HepG2 (cell line): ENCODE results near the gene PYGO2. TPM values are rescaled to one million over a fixed set of nuclear protein-coding genes. Genes with fewer than 3 reads are reported as not detected.

ENCODE experiments used
- ATF4 ChIP-seq, 2 experiments: fragments of 450-650 bp in 1 of 2; sonication (generic) in 1 of 2; formaldehyde crosslinking; IDR thresholded peaks; 2 replicates each; pipeline versions ENCODE4 v1.5.0 to v1.8.0; 2020 to 2022; ENCODE audit warnings: mild to moderate bottlenecking in 1 of 2, missing genetic modification reagents in 1 of 2
- EP300 ChIP-seq, 3 experiments: sonication (generic) in 1 of 3; formaldehyde crosslinking in 1 of 3; IDR thresholded peaks; 2 replicates each; pipeline versions ENCODE4 v1.5.1 to v1.6.1; 2011 to 2020; ENCODE audit warnings: low read depth in 2 of 3, low read length in 2 of 3, borderline replicate concordance in 1 of 3, improper control_type of control experiment in 1 of 3, mild to moderate bottlenecking in 1 of 3, missing genetic modification reagents in 1 of 3, moderate library complexity in 1 of 3
- HNRNPL ChIP-seq: fragments of 200-400 bp; formaldehyde crosslinking; IDR thresholded peaks from 2 replicates; pipeline ENCODE4 v1.6.1; 2017; ENCODE audit warnings: mild to moderate bottlenecking, low read depth, low read length
- IRF1 ChIP-seq: sonication (generic); formaldehyde crosslinking; IDR thresholded peaks from 2 replicates; pipeline ENCODE4 v1.4.0; 2020; ENCODE audit warnings: low read depth, mild to moderate bottlenecking, missing genetic modification reagents
- KDM5B ChIP-seq: sonication (generic); formaldehyde crosslinking; IDR thresholded peaks from 2 replicates; pipeline ENCODE4 v1.4.0; 2020; ENCODE audit warnings: missing genetic modification reagents, mild to moderate bottlenecking, borderline replicate concordance
- MXD1 ChIP-seq: sonication (generic); formaldehyde crosslinking; IDR thresholded peaks from 2 replicates; pipeline ENCODE4 v1.4.0; 2020; ENCODE audit warnings: mild to moderate bottlenecking, missing genetic modification reagents
- NPAS2 ChIP-seq: sonication (generic); formaldehyde crosslinking; IDR thresholded peaks from 2 replicates; pipeline ENCODE4 v1.8.0; 2022; ENCODE audit warnings: mild to moderate bottlenecking, missing genetic modification reagents, borderline replicate concordance
- SKI ChIP-seq: fragments of 450-650 bp; IDR thresholded peaks from one replicate; pipeline ENCODE4 v1.6.1; 2018; ENCODE audit warnings: mild to moderate bottlenecking; ENCODE audit not compliant: partially characterized antibody
- SNAPC2 ChIP-seq: sonication (generic); formaldehyde crosslinking; IDR thresholded peaks from 2 replicates; pipeline ENCODE4 v1.8.1; 2022; ENCODE audit warnings: mild to moderate bottlenecking, missing genetic modification reagents
- SOX6 ChIP-seq, 2 experiments: fragments of 450-650 bp in 1 of 2; sonication (generic) in 1 of 2; formaldehyde crosslinking in 1 of 2; IDR thresholded peaks; 2 replicates each; pipeline versions ENCODE4 v1.4.0 to v1.6.1; 2017 to 2020; ENCODE audit warnings: antibody characterized with exemption in 1 of 2, mild to moderate bottlenecking in 1 of 2, missing genetic modification reagents in 1 of 2
- SP2 ChIP-seq: sonication (generic); formaldehyde crosslinking; IDR thresholded peaks from 2 replicates; pipeline ENCODE4 v1.5.1; 2020; ENCODE audit warnings: mild to moderate bottlenecking, missing genetic modification reagents
- TEAD3 ChIP-seq: optimal IDR thresholded peaks from 2 replicates; pipeline ENCODE3; 2016; ENCODE audit warnings: borderline replicate concordance
- ZBTB14 ChIP-seq: sonication (generic); formaldehyde crosslinking; IDR thresholded peaks from 2 replicates; pipeline ENCODE4 v1.4.0; 2020; ENCODE audit warnings: missing genetic modification reagents
- ZBTB25 ChIP-seq: IDR thresholded peaks from 2 replicates; pipeline ENCODE4 v1.6.1; 2018; ENCODE audit warnings: missing genetic modification reagents
- ZBTB26 ChIP-seq: IDR thresholded peaks from 2 replicates; pipeline ENCODE4 v1.6.1; 2016; ENCODE audit warnings: missing compliant biosample characterization, missing genetic modification reagents, borderline replicate concordance
- ZBTB49 ChIP-seq: sonication (generic); formaldehyde crosslinking; IDR thresholded peaks from 2 replicates; pipeline ENCODE4 v1.4.0; 2020; ENCODE audit warnings: missing genetic modification reagents, borderline replicate concordance
- ZNF256 ChIP-seq: sonication (generic); formaldehyde crosslinking; conservative IDR thresholded peaks from 2 replicates; pipeline ENCODE4 v1.4.0; 2020; ENCODE audit warnings: missing genetic modification reagents
- ZNF460 ChIP-seq: sonication (generic); formaldehyde crosslinking; IDR thresholded peaks from 2 replicates; pipeline ENCODE4 v1.5.1; 2020; ENCODE audit warnings: missing genetic modification reagents, mild to moderate bottlenecking, borderline replicate concordance
- polyA plus RNA-seq, 8 experiments: library from polyadenylated mRNA; depleted of rRNA in 3 of 8; stranded (reverse) in 7 of 8; unstranded in 1 of 8; fragments of >200 nt; fragmentation: Illumina TruSeq in 4 of 8; extraction: Trizol in 4 of 8; gene quantifications; 2 replicates each; pipeline versions ENCODE4 v1.2.1 to v1.2.3, GENCODE V29; 2011 to 2016; ENCODE audit warnings: low read depth in 4 of 8, missing spikeins in 1 of 8, mixed read lengths in 1 of 8; ENCODE audit not compliant: insufficient read depth in 1 of 8
- total RNA-seq, 5 experiments: library from RNA; depleted of rRNA; stranded (reverse); fragments of >200 nt; fragmentation: Illumina TruSeq; extraction: Trizol; gene quantifications; 2 replicates each; pipeline ENCODE4 v1.2.3, GENCODE V29; 2016; ENCODE audit warnings: low read depth in 1 of 5

PYGO2 gene
- total and polyA plus RNA-seq, 2 of the 13 experiments (the other 11 are each of a cell fraction or from before 2014, with no cell fraction given) = 20.3 to 21.8 TPM

- TF ChIP-seq ATF4 (CRISPR knock-in tag; IDR thresholded peaks at IDR 0.05) (peak in 1 of 2 experiments; percentile 74; a peak in 2 of 4 replicates), HNRNPL (no peak), SNAPC2 (CRISPR knock-in tag) (0 out of 2 replicates have a peak, but pooled peaks have one; percentile 29), IRF1 (CRISPR knock-in tag) (no peak), ZNF460 (CRISPR knock-in tag) (no peak), ZBTB49 (CRISPR knock-in tag) (no peak), ZBTB25 (CRISPR knock-in tag) (no peak), ZNF256 (CRISPR knock-in tag) (0 out of 2 replicates have a peak, but pooled peaks have one; percentile 32), SP2 (CRISPR knock-in tag) (no peak), KDM5B (CRISPR knock-in tag) (peak; percentile 46; the same call in 1 of the 2 replicates), SOX6 (IDR thresholded peaks at IDR 0.05) (no peak), SOX6 (CRISPR knock-in tag; IDR thresholded peaks at IDR 0.05) (peak; percentile 51; the same call in 1 of the 2 replicates), MXD1 (CRISPR knock-in tag) (no peak; the same call in 1 of the 2 replicates), TEAD3 (peak; percentile 97), ZBTB14 (CRISPR knock-in tag) (no peak), ZBTB26 (CRISPR knock-in tag) (no peak), EP300 (IDR thresholded peaks at IDR 0.05; ENCODE audit: low read depth in 2 of 2, low read length in 2 of 2) (peak; percentile 22 to 69; a peak in 2 of 4 replicates), EP300 (CRISPR knock-in tag; IDR thresholded peaks at IDR 0.05; ENCODE audit: borderline replicate concordance) (peak; percentile 36; the same call in 1 of the 2 replicates), NPAS2 (no peak), SKI (peak; percentile 28)
These were observed 11.1 kb upstream of the PYGO2 start (continued) for GRCh38 chr1:154972517-154973343.
